NB4 (cell line): ENCODE measurements around the gene RABL3.

ENCODE experiments used
- DNase-seq: peaks from one replicate; pipeline ENCODE4 v3.0.0; 2010; ENCODE audit warnings: low read depth
- H3K4me3 ChIP-seq: one replicate; pipeline ENCODE4 v1.5.1; 2011; ENCODE audit warnings: mild to moderate bottlenecking, low read depth, low read length, moderate library complexity
- CTCF ChIP-seq: IDR thresholded peaks from one replicate; pipeline ENCODE4 v1.5.1; 2012; ENCODE audit warnings: low read depth, low read length
- MAX ChIP-seq: IDR thresholded peaks from 2 replicates; pipeline ENCODE4 v1.6.1; 2011; ENCODE audit warnings: low read depth, low read length
- MYC ChIP-seq: IDR thresholded peaks from 2 replicates; pipeline ENCODE4 v1.6.1; 2011; ENCODE audit warnings: low read depth, low read length
- POLR2A ChIP-seq: IDR thresholded peaks from 2 replicates; pipeline ENCODE4 v1.6.1; 2011; ENCODE audit warnings: mild to moderate bottlenecking; ENCODE audit not compliant: insufficient read length; ENCODE audit errors: extremely low read depth

Gene RABL3

GRCh38 chr3:120775411-120775810 lies 33.1 kb upstream of the RABL3 start:
- no peak for TF ChIP-seq POLR2A
- TF ChIP-seq CTCF: no peak
- TF ChIP-seq MYC: no peak
- no peak for TF ChIP-seq MAX
- no peak for DNase-seq
- no peak overlapping the region for H3K4me3 ChIP-seq

- no peak for DNase-seq
- TF ChIP-seq POLR2A (no peak), MYC (no peak), CTCF (no peak), MAX (no peak)
Measured at GRCh38 chr3:120773932-120774331, 31.6 kb upstream of the RABL3 start.

GRCh38 chr3:120772081-120772480 lies 29.8 kb upstream of the RABL3 start:
- no peak for DNase-seq
- no peak overlapping the region for H3K4me3 ChIP-seq
- TF ChIP-seq MAX (no peak), CTCF (no peak), POLR2A (no peak), MYC (no peak)

More at GRCh38 chr3:120773932-120774331, 31.6 kb upstream of the RABL3 start:
- no peak overlapping the region for H3K4me3 ChIP-seq

GRCh38 chr3:120770891-120771290 lies 28.6 kb upstream of the RABL3 start:
- no peak for DNase-seq
- TF ChIP-seq MYC: no peak
- TF ChIP-seq MAX: no peak
- no peak for TF ChIP-seq CTCF
- no peak for TF ChIP-seq POLR2A
- H3K4me3 ChIP-seq: no peak overlapping the region

- no peak overlapping the region for H3K4me3 ChIP-seq
- DNase-seq: no peak
- TF ChIP-seq POLR2A (no peak), CTCF (no peak), MYC (no peak), MAX (no peak)
Measured at GRCh38 chr3:120769436-120769835, 27.1 kb upstream of the RABL3 start.

- no peak overlapping the region for H3K4me3 ChIP-seq
- no peak for TF ChIP-seq POLR2A
- no peak for DNase-seq
Measured at GRCh38 chr3:120767106-120767505, 24.8 kb upstream of the RABL3 start.
